Ureter (tissue), 1 donor: ENCODE results near the gene ZNF512B. TPM values are rescaled to one million over a fixed set of nuclear protein-coding genes. Genes with fewer than 3 reads are reported as not detected.
A peak's percentile ranks its signal among the peaks of the same experiment; 100 is the strongest.
"Not testable (repeated sequence)": the region's sequence is repeated elsewhere in the genome, so short reads cannot be mapped to it uniquely, and the experiment has no call there.

Experiments used
- DNase-seq: peaks from one replicate; pipeline ENCODE4 v3.0.0-alpha.2; 2020; ENCODE audit warnings: low spot score
- total RNA-seq: library from RNA; stranded (reverse); gene quantifications from one replicate; pipeline ENCODE4 v1.2.4, GENCODE V29; 2023
- donor health status: DM: yes; HTN: yes; CAD: no.

The ZNF512B gene
- total RNA-seq, 1 donor from 2014 or later: 31.2 TPM

DNA sequence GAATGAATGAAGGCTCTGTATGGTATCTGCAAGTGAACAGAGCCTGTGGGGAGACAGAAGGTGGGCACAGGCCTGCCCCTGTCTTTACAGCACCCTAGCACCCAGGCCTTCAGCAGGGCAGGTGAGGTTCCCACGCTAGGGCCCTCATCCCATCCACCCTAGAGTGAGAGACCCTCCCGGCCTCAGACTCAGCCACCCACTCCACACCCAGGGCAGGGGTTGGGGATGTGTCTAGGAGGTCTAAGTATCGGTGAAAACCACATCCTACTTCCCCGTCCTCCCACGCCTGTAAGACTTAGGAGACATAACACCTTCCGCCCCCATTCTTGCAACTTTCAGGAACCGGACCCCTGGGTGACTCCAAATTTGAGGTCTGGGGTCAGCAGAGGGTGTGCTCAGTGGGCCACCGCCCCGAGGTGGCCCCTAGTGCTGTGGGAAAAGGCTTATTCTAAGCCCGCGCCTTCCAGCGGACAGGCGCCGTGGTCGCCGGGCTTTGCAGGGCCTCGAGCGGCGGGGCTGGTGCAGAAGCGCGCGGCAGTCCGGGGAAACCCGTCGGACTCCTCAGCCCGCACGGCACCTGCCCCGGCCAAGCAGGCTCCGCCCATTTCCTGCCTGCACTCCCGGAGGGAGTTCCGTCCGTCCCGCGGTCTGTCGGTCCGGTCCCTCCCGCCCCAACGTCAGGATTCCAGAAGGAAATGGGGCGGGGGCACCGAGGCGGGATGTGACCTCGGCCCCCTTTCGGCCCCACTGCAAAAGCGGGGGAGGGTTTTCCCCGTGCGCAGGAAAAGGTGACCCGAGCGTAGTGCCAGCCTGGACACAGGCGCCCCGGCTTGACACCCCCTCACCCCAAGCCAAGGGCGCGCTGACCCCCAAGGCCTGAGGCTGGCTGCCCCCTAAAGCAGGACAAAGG is 8.8 kb upstream of the ZNF512B start:
- peak; percentile 82 for DNase-seq

DNA sequence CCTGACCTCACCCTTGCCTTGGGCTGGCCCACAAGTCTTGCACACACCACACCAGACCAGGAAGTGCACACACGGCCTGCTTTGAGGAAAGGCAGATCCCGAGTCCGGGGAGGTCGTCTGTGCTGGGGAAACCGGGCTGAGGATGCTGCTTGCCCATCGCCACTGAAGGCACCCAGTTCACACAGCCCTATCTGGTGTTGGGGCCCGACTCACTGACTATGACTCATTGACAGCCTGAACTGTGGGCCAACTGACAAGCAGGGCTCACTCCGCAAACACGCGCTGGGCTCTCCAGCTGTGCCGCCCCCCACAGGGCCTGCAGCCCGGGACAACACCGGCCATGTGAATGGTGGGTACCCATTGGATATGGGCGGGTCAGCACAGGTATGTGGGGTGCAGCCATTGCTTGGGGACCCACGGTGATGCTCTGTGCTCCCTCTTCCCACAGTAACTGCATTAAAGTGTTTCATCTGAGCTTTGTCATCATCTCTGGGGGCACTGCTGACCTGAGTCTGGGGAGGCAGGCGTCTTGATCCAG is 8.1 kb upstream of the ZNF512B start:
- DNase-seq: no peak

DNA sequence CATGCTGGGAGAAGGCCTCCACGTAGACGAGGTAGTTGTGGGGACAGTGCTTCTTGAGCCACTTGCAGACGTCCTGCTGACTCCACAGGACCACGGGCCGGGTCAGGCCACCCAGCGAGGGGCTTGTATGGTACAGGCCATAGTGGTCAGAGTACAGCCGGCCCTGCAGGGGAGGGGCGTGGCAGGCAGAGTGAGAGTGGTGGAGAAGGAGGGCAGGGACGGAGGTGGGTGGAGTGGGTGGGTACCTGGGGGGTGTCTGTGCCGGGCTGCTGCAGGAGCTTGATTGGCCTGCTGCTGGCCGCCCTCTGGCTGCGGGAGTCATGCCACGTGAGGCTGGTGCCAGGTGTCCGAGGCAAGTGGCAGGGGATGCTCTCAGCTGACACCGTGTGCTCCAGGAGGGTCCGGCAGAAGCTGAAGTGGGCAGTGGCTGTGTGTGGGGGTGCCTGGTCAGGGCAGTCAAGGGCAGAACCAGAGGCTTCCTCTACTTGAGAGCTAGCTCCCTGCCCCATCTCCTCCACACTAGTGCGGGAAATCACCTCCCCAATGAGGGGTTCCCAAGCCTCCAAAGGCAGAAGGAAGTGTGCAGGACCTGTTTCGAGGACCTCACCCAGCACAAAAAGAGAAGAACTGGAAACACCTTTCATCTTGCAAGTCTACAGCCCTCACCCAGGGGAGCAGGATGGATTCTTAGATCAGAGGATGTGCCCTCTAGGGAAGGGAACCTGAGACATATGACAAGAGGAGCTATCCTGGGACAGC is 7.4 kb upstream of the ZNF512B start:
- DNase-seq: no peak

DNA sequence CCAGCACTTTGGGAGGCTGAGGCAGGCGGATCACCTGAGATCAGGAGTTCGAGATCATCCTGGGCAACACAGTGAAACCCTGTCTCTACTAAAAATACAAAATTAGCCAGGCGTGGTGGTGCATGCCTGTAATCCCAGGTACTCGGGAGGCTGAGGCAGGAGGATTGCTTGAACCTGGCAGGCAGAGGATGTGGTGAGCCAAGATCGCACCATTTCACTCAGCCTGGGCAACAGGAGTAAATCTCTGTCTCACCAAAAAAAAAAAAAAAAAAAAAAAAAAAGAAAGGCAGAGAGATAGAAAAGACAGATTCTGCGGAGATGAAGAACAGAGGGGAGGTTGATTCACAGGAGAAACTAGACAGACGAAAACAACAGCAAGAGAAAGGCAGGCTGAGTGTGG is 6.8 kb upstream of the ZNF512B start:
- DNase-seq: not testable (repeated sequence)

DNA sequence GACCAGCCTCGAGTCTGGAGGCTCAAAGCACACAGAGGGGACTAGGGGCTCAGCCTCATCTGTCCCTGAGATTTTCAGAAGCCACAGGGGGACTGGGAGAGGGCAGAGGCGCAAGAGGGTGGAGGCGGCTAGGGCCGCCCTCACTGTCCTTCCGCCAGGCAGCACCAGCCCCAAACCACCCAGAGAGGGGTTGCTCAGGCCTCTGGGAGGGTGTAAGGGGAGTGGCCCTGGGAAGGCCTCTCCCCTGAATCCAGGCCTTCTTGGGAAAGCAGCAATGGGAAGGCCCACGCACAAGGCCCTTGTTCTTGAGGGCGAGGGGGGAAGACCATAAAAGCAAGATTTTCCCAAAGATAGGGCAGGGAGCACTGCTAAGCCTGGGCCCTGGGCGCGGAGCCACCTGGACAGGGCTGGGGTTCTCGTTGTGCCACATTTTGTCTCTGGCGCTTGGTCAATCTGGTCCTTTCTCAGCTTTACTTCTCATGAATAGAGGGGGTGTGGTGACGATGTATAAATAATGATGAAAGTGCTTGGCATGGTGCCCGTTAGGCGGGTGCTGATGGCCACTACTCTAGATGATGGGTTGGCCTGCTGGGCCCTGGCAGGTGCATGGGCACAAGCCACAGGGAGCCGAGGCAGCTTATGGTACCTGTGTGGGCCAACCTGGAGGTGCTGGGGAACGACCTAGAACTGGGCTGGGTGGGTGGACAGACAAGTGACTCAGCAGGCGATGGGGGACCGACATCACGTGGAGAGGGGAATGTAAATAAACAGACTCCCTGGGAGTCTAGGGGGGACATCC is 4.9 kb upstream of the ZNF512B start:
- peak; percentile 65 for DNase-seq

DNA sequence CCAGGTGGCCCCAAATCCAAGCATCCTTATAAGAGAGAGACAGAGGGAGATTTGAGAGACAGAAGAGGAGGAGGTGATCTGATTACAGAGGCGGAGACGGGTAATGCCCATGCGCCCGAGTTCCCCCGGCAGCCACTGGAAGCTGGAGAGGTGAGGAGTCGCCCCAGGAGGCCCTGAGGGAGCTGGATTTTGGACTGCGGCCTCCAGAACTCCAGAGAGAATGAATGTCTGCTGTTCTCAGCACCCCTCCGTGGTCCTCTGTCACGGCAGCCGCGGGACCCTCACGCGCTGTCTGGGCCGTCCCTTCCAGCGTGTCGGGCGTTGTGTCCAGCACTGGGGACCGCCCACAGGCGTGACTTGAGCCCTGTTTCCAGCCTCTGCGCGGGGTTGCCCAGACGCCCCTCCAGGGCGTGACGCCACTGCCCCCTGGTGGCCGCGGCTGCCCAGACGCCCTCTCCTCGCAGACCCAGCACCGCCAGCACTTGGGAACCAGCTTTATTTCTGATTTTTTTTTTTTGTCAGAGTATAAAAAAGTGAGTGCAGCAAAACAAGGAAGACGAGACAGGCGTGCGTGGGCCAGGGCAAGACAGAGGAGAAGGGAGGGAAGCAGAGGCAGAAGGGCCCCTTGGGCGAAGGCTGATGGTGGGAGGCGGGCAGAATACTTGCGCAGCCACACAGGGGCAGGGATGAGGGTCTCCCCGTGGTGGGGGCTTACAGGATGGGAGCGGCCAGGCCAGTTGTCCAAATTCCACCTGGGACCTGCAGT is 4.1 kb upstream of the ZNF512B start:
- peak; percentile 88 for DNase-seq

DNA sequence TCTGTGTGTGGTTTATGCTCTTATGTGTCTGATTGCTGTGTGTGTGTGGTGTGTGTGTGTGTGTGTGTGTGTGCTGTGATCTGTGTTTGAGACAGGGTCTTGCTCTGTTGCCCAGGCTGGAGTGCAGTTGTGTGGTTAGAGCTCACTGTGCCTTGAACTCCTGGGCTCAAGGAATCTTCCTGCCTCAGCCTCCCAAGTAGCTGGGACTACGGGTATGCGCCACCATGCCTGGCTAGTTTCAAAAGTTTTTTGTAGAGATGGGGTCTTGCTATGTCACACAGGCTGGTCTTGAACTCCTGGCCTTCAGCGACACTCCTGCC is 3.4 kb upstream of the ZNF512B start:
- DNase-seq: no peak

DNA sequence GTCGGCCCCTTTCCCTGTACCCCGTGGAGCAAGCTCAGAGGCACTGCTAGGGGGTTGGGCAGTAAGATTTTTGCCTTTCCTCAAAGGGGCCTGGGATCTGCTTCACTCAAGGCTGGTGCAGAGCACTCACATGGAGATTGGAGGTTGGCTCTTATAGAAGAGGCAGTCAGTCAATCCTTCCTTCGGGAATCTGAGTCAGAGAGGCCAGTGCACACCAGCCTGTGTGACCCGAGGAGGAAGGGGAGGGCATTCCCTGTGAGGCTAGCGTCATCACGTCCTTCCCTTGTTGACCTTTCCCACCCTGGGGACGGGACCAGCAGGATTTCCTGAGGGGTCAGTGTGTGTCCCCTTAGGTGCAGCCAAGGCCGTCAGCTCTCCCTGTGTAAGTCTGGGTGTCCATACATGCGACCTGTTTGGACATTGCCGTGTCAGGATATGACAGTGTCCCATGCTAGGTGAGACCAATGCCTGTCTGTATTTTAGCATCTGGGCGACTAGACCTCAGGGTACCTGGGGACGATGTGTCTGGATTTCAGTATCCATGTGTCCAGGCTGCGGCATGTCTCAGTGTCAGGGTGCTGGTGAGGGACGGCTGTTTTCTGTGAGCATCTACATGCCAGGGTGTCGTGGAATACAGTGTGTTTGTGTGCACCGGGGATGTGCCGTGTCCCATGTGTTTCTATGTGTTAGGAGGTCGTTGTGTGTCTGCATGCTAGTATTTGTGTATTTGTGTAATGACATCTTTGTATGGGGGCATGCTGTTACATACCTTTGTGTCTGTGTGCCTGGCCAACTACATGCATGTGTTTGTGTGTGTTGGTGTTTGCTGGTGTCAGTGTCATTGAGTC is 2.8 kb upstream of the ZNF512B start:
- DNase-seq: no peak

DNA sequence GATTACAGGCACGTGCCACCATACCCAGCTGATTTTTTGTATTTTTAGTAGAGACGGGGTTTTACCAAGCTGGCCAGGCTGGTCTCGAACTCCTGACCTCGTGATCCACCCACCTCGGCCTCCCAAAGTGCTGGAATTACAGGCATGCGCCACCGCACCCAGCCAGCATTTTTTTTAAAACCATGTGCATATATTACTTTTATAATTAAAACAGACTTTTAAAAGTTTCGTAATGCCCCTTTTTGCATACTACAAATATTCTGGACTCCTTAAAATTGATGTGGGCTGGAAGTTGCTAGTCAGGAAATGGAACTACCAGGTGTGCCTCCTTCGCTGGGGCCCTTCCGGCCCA is 2.2 kb upstream of the ZNF512B start:
- DNase-seq: not testable (repeated sequence)

DNA sequence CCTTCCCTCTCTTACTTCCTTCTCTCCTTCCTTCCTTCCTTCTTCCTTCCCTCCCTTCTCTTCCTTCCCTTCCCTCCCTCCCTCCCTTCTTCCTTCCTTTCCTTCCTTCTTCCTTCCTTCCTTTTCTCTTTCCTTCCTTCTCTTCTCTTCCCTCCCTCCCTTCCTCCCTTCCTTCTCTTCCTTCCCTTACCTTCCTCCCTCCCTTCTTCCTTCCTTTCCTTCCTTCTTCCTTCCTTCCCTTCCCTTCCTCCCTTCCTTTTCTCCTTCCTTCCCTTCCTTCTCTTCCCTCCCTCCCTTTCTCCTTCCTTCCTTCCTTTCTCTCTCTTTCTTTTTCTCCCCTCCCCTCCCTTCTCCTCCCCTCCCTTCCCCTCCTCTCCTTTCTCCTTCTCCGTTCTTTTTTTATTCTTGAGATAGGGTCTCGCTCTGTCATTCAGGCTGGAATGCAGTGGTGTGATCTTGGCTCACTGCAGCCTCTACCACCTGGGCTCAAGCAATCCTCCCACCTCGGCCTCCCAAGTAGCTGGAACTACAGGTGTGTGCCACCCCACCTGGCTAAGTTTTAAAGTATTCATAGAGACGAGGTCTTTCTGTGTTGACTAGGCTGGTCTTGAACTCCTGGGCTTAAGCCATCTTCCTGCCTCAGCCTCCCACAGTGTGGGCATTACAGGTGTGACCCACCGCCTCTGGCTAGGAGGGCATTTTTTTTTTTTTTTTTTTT is 1.1 kb upstream of the ZNF512B start:
- DNase-seq: no peak

DNA sequence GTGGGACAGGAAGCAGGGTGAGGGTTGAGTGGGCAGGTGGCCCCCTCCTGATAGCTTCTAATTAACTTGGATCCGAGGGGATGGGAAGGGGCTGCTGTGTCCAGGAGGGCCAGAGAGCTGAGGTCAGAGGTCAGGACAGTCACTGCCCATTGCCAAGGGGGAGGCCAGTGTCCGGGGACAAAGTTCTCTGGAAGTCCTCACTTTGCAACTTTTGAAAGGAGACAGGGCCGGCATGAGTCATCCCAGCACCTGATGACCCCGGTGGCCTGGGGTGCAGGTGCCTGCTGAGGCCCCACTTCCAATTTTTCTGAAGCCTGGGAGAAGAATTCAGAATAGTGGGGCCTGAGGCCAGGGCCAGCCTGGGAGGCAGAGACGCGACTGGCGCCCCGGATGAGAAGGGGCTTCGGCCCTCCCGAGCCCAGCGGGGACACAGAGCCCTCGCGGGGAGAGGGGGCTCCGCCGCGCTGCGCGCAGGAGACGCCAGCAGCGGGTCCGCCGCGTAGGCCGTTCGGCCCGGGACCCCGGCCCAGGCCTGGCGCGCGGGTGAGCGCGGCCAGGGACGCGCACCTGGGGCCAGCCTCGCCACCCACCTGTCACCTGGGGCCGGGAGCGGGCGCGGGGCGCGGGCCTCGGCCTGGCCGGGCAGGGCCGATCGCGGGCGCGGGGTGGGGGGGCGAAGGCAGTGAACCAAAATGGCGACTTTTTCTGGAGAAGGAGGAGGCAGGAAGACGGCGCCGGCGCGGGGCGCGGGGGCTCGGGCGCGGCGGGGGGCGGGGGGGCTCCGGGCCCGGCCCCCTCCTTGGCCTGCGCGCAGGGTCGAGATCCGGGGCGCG is 586 bp downstream of the ZNF512B start:
- DNase-seq: peak; percentile 51

DNA sequence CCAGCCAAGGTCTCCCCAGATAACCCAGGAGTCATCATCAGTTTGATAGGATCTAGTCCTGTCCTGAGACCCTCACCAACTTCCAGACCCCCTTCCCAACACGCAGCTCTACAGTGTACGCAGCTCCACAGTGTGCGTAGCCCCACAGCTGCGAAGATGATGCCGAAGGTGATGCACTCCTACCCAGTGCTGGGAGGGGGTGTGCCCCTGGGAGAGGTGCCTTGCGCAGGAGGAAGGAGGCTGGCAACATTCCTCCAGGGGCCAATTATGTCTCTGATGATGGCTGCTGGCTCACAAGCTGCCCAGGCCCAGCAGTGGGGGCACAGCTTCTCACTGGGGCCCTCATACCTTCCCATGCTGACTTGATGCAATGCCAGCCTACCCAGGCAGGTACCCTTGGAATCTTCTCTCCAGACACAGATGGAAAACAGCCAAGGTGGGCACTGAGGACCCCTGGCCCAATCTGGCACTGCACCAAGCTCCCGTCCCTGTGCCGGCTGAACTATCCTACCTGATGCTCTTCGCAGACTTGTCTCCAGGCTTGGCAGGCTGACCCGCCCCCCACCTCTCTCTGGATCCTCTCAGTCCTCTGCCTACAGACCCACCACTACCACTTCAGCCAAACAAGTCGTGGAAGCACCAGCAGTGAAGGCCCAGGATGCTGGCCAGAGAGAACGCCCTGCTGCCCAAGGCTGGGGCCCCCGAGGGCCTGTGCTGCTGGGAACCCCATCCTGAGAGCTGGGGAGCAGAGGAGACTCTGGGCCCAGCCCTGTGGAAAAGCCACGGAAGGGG is 1.4 kb downstream of the ZNF512B start:
- DNase-seq: no peak

DNA sequence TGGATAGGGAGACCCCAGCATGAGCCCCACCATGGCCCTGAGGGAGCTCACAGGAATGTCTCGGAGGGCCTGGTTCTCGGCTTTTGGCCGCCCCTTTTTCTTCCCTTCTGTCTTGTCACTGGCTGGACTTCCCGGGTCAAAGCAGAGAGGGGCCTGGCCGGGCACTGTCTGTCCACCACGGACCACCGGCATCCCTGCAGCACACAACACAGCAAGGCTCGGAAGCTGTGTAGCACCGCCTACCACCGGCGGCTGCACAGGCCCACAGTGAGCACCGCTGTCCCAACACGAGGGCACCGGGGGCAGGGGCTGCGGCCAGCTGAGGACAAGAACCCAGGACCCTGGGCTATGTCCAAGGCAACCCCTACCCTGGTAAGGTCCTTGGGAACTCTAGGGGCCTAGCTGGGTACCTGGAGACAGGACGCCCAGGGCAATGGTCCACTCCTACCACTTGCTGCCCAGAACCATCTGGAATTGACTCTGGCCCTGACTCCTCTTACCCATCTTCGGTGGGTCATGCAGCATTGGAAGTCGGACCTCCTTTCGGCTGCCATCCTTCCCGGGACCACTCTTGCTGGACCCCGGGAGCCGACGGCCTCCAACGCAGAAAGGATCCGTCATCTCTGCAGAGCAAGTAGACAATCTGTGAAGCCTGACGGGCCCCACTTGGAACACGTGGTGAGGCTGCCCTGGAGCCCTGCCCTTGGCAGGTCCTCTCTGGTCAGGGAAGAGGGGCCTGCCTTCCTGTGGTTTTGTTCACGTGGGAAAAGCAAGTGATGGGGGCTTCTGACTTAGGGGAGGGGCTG is 2.2 kb downstream of the ZNF512B start:
- no peak for DNase-seq

DNA sequence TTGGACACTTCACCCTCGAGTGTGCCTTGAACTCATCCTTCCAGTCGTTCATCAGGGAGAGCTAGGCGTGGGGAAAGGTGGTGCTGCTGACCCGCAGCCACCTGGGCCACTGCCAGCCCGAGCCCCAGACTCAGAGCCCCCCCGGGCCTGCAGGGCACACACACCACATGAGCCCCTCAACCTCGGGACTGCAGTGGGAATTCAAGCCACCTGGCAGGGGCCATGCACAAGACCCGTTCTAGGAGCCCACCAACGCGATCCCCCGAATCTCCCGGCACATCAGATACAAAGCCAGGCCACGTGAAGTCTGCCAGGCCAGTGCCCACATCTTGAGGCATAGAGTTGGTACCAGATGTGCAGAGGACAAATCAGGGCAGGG is 2.8 kb downstream of the ZNF512B start:
- no peak for DNase-seq

DNA sequence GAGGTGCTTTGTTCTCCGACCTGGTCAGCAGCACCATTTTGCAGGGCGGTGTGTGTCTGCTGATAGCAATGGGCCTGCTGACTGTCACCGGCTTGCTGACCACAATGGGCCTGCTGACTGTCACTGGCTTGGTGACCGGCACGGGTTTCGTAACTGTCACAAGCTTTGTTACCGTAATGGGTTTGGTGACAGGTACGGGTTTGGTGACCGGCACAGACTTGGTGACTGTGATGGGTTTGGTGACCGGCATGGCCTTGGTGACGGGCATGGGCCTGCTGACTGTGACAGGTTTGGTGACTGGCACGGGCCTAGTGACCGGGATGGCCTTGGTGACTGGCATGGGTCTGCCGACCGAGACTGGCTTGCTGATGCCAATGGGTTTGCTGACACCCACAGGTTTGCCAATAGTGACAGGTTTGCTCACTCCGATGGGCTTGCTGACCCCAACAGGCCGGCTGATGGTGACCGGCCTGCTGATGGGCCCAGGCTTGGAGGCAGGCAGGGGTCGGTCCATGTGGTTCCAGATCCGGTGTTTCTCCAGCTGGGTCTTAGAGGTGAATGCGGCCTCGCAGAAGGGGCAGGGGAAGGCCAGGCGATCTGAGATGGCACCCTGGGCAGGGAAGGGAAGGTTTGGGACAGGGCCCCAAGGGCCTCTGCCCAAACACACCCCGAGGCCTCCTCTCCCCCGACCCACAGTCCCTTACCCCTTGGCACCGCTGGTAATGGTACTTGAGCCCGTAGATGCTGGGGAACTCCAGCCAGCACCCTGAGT is 3.4 kb downstream of the ZNF512B start:
- DNase-seq: no peak

DNA sequence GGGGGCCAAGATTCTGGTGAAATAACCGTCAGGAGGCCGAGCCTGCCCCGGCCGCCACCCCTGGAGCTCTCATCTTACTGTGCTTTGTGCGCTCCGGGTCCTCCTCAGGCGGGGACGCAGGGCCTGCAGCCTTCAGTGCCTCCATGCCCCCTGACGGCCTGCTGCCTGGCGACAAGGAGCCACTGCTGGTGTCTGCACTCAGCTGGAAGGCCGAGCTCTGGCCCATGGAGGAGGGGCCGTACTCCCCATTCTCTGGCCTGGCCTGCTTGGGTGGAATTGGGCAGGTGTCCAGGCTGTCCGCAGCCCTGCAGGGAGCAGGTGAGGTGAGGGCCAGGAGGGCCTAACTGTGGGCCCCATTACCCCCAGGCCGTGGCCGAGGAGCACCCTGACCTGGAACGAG is 5.3 kb downstream of the ZNF512B start:
- DNase-seq: no peak
